SK-N-SH (cell line): ENCODE data around the gene MTERF4. TPM values are rescaled to one million over a fixed set of nuclear protein-coding genes. Genes with fewer than 3 reads are reported as not detected.

ENCODE experiments used
- CTCF ChIA-PET: fragments of 300-600, 350-600 bp; formaldehyde crosslinking; extraction: SDS; loops from one replicate; lab custom pipeline; 2021; lab: Yijun Ruan, JAX
- POLR2A ChIA-PET: fragments of 350-600 bp; sonication (Branson Sonifier 250); formaldehyde crosslinking; extraction: SDS; loops from one replicate; lab custom pipeline; 2020; ENCODE audit warnings: antibody characterized with exemption, inconsistent platforms; lab: Yijun Ruan, JAX
- DNase-seq: peaks from one replicate; pipeline ENCODE4 v3.0.0; 2012
- H2AFZ ChIP-seq: fragments of 200-600 bp; sonication (generic); 2 replicates; pipeline ENCODE4 v1.8.1; 2016; ENCODE audit warnings: antibody characterized with exemption, mild to moderate bottlenecking, low read depth
- H3F3A ChIP-seq: fragments of 200-600 bp; sonication (generic); replicated peaks from 2 replicates; pipeline ENCODE3; 2016; ENCODE audit warnings: antibody characterized with exemption, mild to moderate bottlenecking; ENCODE audit not compliant: insufficient read depth
- H3K27ac ChIP-seq, 2 experiments: fragments of 200-500 bp in 1 of 2; fragments of 200-600 bp in 1 of 2; sonication (Bioruptor generic) in 1 of 2; sonication (generic), shearing (Covaris generic) in 1 of 2; 2 replicates each; pipeline versions ENCODE4 v1.5.1 to v1.6.1; 2014 to 2016; ENCODE audit warnings: low read depth in 2 of 2, inconsistent platforms in 1 of 2, low read length in 1 of 2, mild to moderate bottlenecking in 1 of 2, mixed read lengths in 1 of 2
- H3K27me3 ChIP-seq: fragments of 200-600 bp; sonication (generic), shearing (Covaris generic); 2 replicates; pipeline ENCODE4 v1.6.1; 2016; ENCODE audit warnings: mixed run types; ENCODE audit not compliant: insufficient read depth
- H3K36me3 ChIP-seq, 2 experiments: fragments of 200-500 bp in 1 of 2; fragments of 200-600 bp in 1 of 2; sonication (Bioruptor generic) in 1 of 2; sonication (generic) in 1 of 2; replicated peaks in 1 of 2; 2 replicates each; pipeline versions ENCODE3 to v1.5.1; 2014 to 2016; ENCODE audit warnings: low read length in 1 of 2, mild to moderate bottlenecking in 1 of 2; ENCODE audit not compliant: insufficient read depth in 2 of 2, control insufficient read depth in 1 of 2
- H3K4me1 ChIP-seq, 2 experiments: fragments of 200-500 bp in 1 of 2; fragments of 200-600 bp in 1 of 2; sonication (Bioruptor generic) in 1 of 2; sonication (generic), shearing (Covaris generic) in 1 of 2; 2 replicates each; pipeline versions ENCODE4 v1.5.1 to v1.6.1; 2014 to 2016; ENCODE audit warnings: low read depth in 1 of 2, low read length in 1 of 2, mixed run types in 1 of 2; ENCODE audit not compliant: insufficient read depth in 2 of 2, control insufficient read depth in 1 of 2
- H3K4me2 ChIP-seq: fragments of 200-600 bp; sonication (generic), shearing (Covaris generic); 2 replicates; pipeline ENCODE4 v1.6.1; 2017; ENCODE audit warnings: mixed run types
- H3K4me3 ChIP-seq, 2 experiments: fragments of 200-500 bp in 1 of 2; fragments of 200-600 bp in 1 of 2; sonication (Bioruptor generic) in 1 of 2; sonication (generic), shearing (Covaris generic) in 1 of 2; 2 replicates each; pipeline versions ENCODE4 v1.5.1 to v1.8.1; 2014 to 2016; ENCODE audit warnings: low read depth in 2 of 2, inconsistent platforms in 1 of 2, low read length in 1 of 2, mild to moderate bottlenecking in 1 of 2, mixed read lengths in 1 of 2, moderate library complexity in 1 of 2
- H3K79me2 ChIP-seq: fragments of 200-600 bp; sonication (generic); 2 replicates; pipeline ENCODE4 v1.8.1; 2017; ENCODE audit warnings: mild to moderate bottlenecking; ENCODE audit not compliant: insufficient read depth
- H3K9ac ChIP-seq: fragments of 200-600 bp; sonication (generic); 2 replicates; pipeline ENCODE4 v1.6.1; 2017; ENCODE audit warnings: mixed run types
- H3K9me2 ChIP-seq: fragments of 200-600 bp; sonication (generic); 2 replicates; pipeline ENCODE4 v1.6.1; 2017; ENCODE audit warnings: mixed run types
- H3K9me3 ChIP-seq: fragments of 200-600 bp; sonication (generic); 2 replicates; pipeline ENCODE4 v1.6.1; 2017; ENCODE audit warnings: mixed run types, mild to moderate bottlenecking, moderate library complexity
- H4K20me1 ChIP-seq: fragments of 200-600 bp; sonication (generic); 2 replicates; pipeline ENCODE4 v1.6.1; 2017; ENCODE audit warnings: mild to moderate bottlenecking, mixed run types; ENCODE audit not compliant: insufficient read depth
- CHD2 ChIP-seq: fragments of 150-350 bp; IDR thresholded peaks from 2 replicates; pipeline ENCODE4 v1.6.1; 2018; ENCODE audit warnings: low read length; ENCODE audit not compliant: partially characterized antibody
- CTCF ChIP-seq: fragments of 200-600 bp; sonication (generic); IDR thresholded peaks from 2 replicates; pipeline ENCODE4 v1.6.1; 2017; ENCODE audit warnings: antibody characterized with exemption, mild to moderate bottlenecking, moderate library complexity
- ELF1 ChIP-seq: IDR thresholded peaks from 2 replicates; pipeline ENCODE4 v1.4.0; 2012
- EP300 ChIP-seq, 2 experiments: IDR thresholded peaks; 2 replicates each; pipeline versions ENCODE4 v1.4.0 to v1.6.1; 2012; ENCODE audit warnings: borderline replicate concordance in 1 of 2, low read depth in 1 of 2, low read length in 1 of 2
- FOSL2 ChIP-seq: IDR thresholded peaks from 2 replicates; pipeline ENCODE4 v1.4.0; 2012; ENCODE audit warnings: low read depth, mild to moderate bottlenecking, moderate library complexity, borderline replicate concordance
- FOXJ3 ChIP-seq: sonication (generic); formaldehyde crosslinking; IDR thresholded peaks from 2 replicates; pipeline ENCODE4 v1.5.1; 2020; ENCODE audit warnings: mild to moderate bottlenecking, missing genetic modification reagents
- IRF3 ChIP-seq: fragments of 150-350 bp; IDR thresholded peaks from 2 replicates; pipeline ENCODE4 v1.6.1; 2016; ENCODE audit warnings: mild to moderate bottlenecking, low read depth, low read length
- JUND ChIP-seq: IDR thresholded peaks from 2 replicates; pipeline ENCODE4 v1.4.0; 2012
- MAX ChIP-seq: IDR thresholded peaks from 2 replicates; pipeline ENCODE4 v1.4.0; 2012; ENCODE audit warnings: low read depth
- MXI1 ChIP-seq: IDR thresholded peaks from 2 replicates; pipeline ENCODE4 v1.6.1; 2012; ENCODE audit warnings: mild to moderate bottlenecking, low read depth, low read length, improper control_type of control experiment
- NFIC ChIP-seq: IDR thresholded peaks from 2 replicates; pipeline ENCODE4 v1.4.0; 2012; ENCODE audit warnings: borderline replicate concordance
- PBX3 ChIP-seq: IDR thresholded peaks from 2 replicates; pipeline ENCODE4; 2012
- RFX5 ChIP-seq: IDR thresholded peaks from 2 replicates; pipeline ENCODE4 v1.6.1; 2012; ENCODE audit warnings: mild to moderate bottlenecking, improper control_type of control experiment, low read length
- SMC3 ChIP-seq: IDR thresholded peaks from 2 replicates; pipeline ENCODE4 v1.6.1; 2012; ENCODE audit warnings: low read depth, low read length, improper control_type of control experiment
- TEAD4 ChIP-seq: IDR thresholded peaks from 2 replicates; pipeline ENCODE4 v1.4.0; 2012; ENCODE audit warnings: mild to moderate bottlenecking, borderline replicate concordance; ENCODE audit not compliant: insufficient read depth
- USF2 ChIP-seq: fragments of 150-350 bp; IDR thresholded peaks from 2 replicates; pipeline ENCODE4 v1.6.1; 2017; ENCODE audit warnings: antibody characterized with exemption, low read length, low read depth, borderline replicate concordance
- ZBTB33 ChIP-seq: IDR thresholded peaks from 2 replicates; pipeline ENCODE4 v1.4.0; 2012; ENCODE audit warnings: low read depth, borderline replicate concordance
- WGBS: methylation state at CpG from one replicate; pipeline ENCODE4 v1.1.6; 2017; ENCODE audit warnings: low lambda C conversion rate; 5-methylcytosine and 5-hydroxymethylcytosine counted together
- polyA plus RNA-seq, 3 experiments: library from polyadenylated mRNA; depleted of rRNA; stranded (reverse); fragments of >200 nt; gene quantifications; 2 replicates each; pipeline ENCODE4 v1.2.3, GENCODE V29; 2012

Gene MTERF4
- polyA plus RNA-seq, 1 of the 3 experiments (the other 2 are of a cell fraction) = 31.0 TPM

- Histone ChIP-seq H3F3A (peaks cover 8% of the 10 kb centered on the region), H3K9me3 (no peaks in the 10 kb centered on the region), H3K36me3 (peaks cover 11 to 12% of the 10 kb centered on the region in 2 experiments), H3K27ac (peak overlapping the region in 1 of 2 experiments; percentile 28; a peak in 1 of 4 replicates), H4K20me1 (no peaks in the 10 kb centered on the region), H2AFZ (no peak overlapping the region), H3K4me3 (no peak overlapping the region), H3K9me2 (no peaks in the 10 kb centered on the region), H3K4me1 (peaks cover 0 to 13% of the 10 kb centered on the region in 2 experiments; a peak in 1 of 4 replicates), H3K79me2 (no peaks in the 10 kb centered on the region), H3K27me3 (no peaks in the 10 kb centered on the region), H3K4me2 (no peak overlapping the region), H3K9ac (no peak overlapping the region)
- POLR2A ChIA-PET = no interaction called here
- WGBS = 76% methylated on average over 13 of the region's 28 CpGs
- CTCF ChIA-PET = interaction anchor here (0.7 to 1.3 kb wide), 3 partner anchors 15 to 167 kb away, joined by 3 to 4 read pairs (median 4); partner anchors contain the start of gene MTERF4
- TF ChIP-seq JUND = no peak
- no peak for TF ChIP-seq USF2
- no peak for TF ChIP-seq CHD2
- TF ChIP-seq PBX3 = no peak
- TF ChIP-seq IRF3 = no peak
- no peak for TF ChIP-seq SMC3
- TF ChIP-seq MXI1 = no peak
- no peak for TF ChIP-seq ZBTB33
- no peak for TF ChIP-seq FOSL2
- TF ChIP-seq RFX5 = no peak
- no peak for TF ChIP-seq FOXJ3
- TF ChIP-seq ELF1 = no peak
- TF ChIP-seq CTCF = no peak
- TF ChIP-seq MAX = no peak
- TF ChIP-seq TEAD4 = no peak
- TF ChIP-seq NFIC = no peak
- TF ChIP-seq EP300 (IDR thresholded peaks at IDR 0.05; ENCODE audit: borderline replicate concordance in 1 of 2, low read depth in 1 of 2, low read length in 1 of 2) = no peak
- peak; percentile 32 for DNase-seq
Observed at GRCh38 chr2:241081643-241082340, 20.3 kb downstream of the MTERF4 start.
